K562 treated with DMSO at 1 percent for 12 hours (cell line): ENCODE results near the gene C1orf115. TPM values are rescaled to one million over a fixed set of nuclear protein-coding genes. Genes with fewer than 3 reads are reported as not detected.

Experiments used
- total RNA-seq: library from RNA; unstranded; fragments of 300-600 nt; gene quantifications from 2 replicates; pipeline ENCODE4 v1.2.3, GENCODE V29; 2022; ENCODE audit not compliant: insufficient read depth

C1orf115 gene
- total RNA-seq: not detected in 2 replicates

DNA sequence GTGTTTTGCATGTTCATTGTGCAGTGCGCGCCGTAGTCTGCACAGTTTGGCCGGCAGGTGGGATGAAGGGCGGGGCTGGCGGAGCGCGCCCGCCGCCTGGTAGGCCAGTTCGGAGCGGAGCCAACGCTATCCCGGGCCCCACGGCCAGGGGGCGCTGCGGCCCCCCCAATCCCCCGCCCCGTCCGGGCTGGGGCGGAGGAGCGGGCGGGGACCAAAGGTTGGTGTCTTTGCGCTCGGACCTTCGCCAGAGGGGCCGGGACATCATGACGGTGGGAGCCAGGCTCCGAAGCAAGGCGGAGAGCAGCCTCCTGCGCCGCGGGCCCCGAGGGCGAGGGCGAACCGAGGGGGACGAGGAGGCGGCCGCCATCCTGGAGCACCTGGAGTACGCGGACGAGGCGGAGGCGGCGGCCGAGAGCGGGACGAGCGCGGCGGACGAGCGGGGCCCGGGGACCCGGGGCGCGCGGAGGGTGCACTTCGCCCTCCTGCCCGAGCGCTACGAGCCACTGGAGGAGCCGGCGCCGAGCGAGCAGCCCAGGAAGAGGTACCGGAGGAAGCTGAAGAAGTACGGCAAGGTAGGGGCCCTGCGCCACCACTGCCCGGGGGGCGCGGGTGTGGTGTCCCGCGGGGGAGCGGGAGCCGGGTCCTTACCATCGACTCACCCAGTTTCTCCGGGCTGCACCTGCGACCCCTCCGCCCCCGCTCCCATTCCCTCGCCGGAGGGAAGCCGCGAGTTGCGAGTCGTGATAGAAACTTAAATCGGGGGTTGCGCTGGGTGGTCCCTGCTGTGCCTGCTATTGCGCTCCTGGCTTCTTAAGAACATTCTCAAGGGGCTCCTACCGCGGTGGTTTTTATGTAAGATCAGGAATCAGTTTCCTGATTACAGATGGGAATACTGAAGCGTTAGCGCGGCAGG, at the start of gene C1orf115:
TSS of gene C1orf115 (plus strand) at position 224 of the 913 bp plus-strand sequence. CDS start at position 264, 40 bp downstream.

DNA sequence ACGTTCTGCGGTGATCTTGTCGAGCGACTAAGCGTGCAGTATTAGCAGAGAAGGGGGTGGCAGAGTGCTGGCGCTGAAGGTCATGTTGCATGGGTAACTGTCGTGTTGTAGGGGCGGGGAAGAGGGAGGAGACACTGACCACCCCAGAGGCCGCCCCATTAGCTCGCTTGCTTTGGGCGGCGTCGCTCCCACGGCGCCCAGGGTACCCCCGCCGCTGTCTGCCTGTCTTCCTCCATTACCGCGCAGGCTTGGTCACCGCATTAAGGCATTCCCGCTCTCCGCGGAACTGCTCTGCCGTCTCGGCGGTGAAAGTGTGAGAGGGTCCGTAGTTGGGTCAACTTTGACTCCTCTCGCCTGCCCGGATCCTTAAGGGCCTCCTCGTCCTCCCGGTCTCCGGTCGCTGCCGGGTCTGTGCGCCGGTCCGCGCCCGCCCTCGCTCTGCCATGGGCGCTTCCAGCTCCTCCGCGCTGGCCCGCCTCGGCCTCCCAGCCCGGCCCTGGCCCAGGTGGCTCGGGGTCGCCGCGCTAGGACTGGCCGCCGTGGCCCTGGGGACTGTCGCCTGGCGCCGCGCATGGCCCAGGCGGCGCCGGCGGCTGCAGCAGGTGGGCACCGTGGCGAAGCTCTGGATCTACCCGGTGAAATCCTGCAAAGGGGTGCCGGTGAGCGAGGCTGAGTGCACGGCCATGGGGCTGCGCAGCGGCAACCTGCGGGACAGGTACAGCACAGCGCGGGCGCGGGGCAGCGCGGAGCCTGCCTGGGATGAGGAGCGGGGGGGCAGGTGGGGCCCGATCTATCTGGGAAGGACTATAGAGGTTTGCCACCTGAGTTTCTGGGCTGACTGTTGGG, 58.1 kb downstream of the C1orf115 start, which contains the start of gene MTARC2:
TSS of gene MTARC2 (plus strand) at position 234 of the 846 bp plus-strand sequence. CDS start at position 444, 210 bp downstream.

Other genes with a start within 250 kb of the C1orf115 start
- not detected in 2 replicates for gene MARK1, start 162.2 kb upstream of the C1orf115 start, total RNA-seq
- not detected in 2 replicates for gene MTARC2, start 58.0 kb downstream of the C1orf115 start, total RNA-seq
- gene MTARC1, start 96.5 kb downstream of the C1orf115 start, total RNA-seq: not detected in 2 replicates
- 3.0 and 3.8 TPM in 2 replicates for gene HLX, start 189.1 kb downstream of the C1orf115 start, total RNA-seq